GM18498 (cell line): ENCODE data around the gene CD9.
"Not testable (repeated sequence)": the region's sequence is repeated elsewhere in the genome, so short reads cannot be mapped to it uniquely, and the experiment has no call there.

Experiments
- ATAC-seq: cut with Tn5 transposase; IDR thresholded peaks from one replicate; pipeline ENCODE4 v1.9.1; 2021; ENCODE audit warnings: mild to moderate bottlenecking, moderate library complexity; ENCODE audit not compliant: unreplicated experiment

Gene CD9

DNA sequence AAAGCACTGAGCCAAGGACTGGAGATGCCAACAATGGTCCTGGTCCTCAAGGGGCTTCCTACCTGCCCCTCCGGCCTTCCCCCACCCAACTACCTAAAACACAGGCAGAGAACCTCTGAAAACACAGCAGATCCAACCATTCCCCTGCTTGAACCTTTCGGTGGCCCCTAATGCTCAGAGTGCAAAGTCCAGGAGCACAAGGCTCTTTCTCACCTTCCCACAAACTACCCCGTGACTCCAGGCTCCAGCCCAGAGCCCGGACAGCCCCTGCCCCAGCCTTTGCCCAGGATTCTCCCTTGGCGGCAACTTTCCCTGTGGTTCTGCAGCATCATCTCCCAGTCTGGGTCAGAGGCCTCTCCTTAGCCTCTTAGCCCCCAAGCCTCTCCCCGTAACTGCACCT is 1.6 kb upstream of the CD9 start:
- no peak for ATAC-seq

DNA sequence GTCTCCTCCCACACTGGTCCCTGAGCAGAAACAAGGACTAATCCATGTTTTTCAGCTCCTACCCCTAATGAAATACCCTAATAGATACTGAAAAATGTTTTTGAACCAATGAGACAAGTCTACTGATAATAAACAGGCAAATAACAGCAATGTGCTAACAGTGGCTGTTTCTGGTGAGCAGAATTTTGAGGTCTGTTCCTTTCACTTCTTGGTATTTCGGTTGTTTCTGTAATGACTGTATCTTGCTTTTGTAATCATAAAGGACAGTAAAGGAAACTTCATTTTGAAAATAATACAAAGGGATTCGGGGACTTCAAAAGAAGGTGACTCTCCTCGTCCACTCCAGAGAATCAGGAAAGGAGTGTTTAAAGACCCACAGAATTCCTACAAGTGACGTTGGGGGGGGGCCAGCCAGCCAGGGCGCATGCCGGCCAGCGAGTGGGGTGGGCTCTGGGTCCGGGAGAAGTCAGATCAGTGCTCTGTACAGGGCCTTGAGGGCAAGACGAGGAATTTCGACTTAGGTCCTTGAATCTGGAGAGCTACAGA is 1.1 kb upstream of the CD9 start:
- no peak for ATAC-seq

DNA sequence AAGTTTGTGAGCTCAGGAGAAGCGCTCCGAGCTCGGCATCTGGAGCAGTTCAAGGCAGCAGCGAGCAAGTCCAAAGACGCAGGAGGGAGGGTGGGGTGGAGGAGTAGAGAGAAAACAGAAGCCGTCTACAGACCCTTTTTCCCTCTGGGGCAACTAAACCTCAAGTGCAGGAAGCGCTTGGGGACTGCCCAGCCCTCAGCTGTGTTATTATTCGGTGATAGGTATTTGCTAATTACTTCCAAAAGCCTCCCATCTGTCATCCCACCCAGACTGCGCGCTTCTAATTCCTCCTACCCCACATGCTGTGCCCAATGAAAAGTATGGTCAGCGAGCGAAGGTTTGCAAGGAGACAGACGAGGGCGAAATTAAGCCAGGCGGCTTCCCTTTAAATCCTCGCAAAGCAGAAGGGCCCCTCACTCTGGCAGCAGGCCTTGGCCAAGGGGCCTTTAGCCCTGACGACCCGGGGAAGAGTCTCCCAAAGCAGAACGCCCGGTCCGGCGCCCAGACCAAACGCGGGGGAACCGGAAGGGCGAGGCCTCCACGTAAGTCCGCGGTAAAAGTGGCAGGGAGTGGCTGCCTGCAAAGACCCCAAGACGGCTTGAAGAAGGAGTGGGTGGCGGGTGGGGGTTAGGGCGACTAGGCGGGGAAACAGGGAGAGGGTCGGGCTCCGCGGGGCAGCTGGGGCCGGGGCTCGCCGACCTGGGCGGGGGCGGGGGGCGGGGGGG is 507 bp upstream of the CD9 start:
- no peak for ATAC-seq

DNA sequence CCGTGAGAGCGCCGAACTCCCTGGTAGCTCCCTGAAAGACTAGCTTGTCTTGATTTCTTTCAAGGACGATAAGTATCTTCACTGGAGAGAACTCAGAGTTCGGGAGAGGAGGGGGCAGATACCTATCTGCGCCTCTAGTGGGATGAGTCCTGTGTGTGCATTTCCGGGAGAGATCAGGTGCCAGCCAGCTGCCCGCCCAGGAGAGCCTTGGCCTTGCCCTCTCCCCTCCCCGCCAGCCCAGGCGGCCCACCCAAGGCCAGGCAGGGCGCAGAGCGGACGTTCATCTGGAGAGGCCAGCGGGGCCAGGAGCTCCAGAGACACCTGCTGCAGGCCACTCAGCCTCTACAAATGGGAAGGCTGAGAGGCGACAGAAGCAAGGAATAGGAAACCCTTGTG is 1.0 kb downstream of the CD9 start:
- ATAC-seq, result no peak

DNA sequence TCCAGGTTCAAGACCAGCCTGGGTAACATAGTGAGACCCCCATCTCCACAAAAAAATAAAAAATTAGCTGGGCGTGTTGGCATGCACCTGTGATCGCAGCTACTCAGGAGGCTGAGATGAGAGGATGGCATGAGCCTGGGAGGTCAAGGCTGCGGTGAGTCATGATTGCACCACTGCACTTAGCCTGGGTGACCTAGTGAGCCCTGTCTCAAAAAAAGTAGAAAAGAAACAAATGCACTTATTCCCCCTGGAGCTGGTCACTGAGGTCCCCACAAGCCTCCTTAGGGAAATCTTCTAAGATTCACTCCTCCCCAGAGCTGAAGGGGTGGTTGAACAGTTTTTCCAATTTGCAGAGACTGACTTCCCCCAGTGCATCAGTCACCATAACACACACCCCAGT is 1.6 kb downstream of the CD9 start:
- ATAC-seq, result no peak

DNA sequence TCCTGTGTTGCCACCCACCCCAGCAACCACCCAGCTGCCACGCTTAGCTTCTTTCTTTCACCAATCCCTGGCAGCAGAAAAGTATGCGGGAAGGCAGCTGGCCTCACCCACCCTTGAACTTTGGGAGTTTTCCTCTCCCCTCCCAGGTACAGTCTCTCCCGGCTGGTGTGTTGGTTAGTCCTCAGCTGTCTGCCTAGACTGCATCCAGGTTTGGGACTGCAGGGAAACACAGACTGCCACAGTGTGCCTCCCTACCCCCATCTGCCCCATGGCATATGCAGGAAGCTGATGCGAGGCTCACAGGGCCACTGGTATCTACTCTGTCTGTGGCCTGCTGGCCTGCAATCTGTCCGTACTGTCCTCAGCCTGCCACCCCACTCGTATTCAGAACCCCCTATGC is 2.1 kb downstream of the CD9 start:
- no peak for ATAC-seq

DNA sequence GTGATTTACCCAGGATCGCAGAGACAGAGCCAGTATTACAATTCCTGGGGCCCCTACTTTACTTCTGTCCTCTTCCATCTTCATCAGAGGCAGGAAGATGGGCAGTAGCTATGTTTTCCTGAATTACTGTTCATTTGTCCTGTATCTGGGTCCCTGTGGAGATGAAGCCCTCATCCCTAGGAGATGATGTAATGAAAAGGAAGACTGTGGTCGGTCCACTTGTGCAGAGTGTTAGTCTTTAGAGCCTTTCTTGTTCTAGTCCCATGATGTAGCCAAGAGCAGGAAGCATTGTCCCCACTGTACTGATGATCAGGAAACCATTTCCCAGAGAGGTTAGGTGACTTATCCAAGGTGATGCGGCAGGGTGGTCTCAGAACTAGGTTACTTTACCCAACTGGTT is 2.6 kb downstream of the CD9 start:
- ATAC-seq, result no peak

DNA sequence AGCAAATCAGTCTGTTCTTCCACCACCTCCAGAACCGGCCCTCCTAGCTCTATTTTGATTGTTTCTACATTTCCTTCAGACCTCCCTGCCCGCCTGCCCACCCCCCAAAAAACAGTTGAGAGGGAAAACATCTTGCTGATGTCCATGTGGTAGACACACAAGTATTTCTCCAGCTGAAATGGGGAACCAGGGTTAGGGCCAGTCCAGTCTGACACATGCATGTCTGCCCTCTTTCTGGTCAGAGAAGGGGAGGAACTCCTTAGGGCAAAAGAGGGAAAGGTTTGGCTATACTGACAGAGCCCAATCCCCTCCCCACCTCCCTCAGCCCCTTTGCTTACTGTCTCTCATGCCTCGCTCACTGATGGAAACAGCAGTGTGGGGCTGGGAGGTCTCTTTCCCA is 3.4 kb downstream of the CD9 start:
- no peak for ATAC-seq

DNA sequence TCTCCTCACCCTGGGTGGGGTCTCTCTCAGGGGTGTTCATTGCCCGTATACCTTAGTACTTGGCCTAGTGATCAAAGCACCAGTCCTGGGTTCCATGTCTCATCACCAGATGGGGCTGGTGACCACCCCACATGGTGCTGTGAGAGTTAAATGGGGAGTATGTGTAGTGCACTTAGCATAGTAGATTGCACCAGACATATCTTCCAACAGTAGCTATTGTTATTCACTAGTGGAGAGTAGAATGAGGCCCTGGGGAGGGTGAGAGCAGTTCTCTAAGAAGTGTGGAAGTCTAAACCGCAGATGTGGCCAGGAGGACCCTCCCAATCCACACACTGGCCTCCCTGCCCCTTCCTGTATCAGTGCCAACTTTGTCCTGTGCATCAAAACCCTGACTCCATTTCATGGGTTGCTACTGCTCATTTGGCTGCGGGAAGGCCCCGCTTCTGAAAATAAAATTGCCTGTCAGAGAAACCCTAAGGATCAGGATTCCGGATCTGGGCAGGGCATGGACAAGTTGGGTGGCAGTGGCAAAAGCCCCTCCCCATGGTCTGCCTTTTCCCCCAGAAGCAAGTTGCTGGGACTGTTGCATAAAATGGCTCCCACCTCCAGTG is 4.4 kb downstream of the CD9 start:
- ATAC-seq, result no peak

DNA sequence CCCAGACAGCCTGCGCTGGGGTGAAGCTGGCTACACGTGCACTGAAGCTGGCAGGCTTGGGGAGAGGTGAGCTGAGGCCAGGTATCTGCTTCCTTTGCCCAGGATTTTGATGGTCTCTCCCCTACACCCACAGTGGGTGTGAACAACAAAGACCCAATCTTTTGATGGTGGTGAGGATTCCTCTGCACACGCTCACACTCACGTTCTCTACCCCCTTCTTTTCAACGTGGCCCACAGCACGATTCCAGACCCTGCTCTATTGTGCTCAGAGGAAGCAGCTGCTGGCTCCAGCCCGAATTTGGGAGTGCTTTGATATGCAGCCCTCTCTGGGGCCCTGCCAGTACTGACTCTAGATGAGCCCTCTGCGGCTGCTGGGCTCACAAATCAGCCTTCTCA is 4.9 kb downstream of the CD9 start:
- no peak for ATAC-seq

DNA sequence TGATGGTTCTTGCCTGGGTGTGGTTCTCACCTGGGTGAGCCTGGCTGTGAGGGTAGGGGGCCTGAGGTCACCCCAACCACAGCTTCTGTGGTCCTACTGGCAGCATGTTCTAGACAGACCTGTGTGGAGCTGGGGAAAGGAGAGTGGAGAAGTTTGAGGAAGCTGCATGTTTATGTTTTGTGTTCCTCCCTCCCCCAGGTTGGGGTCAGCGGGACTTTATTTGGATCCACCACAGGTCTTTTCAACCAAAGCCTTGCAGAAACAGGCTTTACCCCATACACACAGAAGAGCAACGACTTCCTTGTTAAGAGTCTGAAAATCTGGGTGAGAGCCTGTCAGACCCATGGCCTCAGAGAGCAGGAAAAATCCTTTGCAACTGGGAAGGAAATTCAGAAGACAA is 5.6 kb downstream of the CD9 start:
- no peak for ATAC-seq

DNA sequence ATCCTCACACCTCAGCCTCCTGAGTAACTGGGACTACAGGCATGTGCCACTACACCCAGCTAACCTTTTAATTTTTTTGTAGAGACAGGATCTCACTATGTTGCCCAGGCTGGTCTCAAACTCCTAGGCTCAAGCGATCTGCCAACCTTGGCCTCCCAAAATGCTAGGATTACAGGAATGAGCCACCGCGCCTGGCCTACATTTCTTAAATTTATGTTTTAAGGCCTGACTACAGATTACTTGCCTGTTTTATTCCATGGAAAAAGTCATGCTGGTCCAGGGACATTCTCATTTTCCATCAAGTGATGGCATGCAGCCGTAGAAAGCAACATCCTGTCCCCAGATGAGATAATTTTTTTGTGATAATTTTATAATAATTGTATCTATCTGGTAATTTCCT is 6.1 kb downstream of the CD9 start:
- ATAC-seq, result no peak

DNA sequence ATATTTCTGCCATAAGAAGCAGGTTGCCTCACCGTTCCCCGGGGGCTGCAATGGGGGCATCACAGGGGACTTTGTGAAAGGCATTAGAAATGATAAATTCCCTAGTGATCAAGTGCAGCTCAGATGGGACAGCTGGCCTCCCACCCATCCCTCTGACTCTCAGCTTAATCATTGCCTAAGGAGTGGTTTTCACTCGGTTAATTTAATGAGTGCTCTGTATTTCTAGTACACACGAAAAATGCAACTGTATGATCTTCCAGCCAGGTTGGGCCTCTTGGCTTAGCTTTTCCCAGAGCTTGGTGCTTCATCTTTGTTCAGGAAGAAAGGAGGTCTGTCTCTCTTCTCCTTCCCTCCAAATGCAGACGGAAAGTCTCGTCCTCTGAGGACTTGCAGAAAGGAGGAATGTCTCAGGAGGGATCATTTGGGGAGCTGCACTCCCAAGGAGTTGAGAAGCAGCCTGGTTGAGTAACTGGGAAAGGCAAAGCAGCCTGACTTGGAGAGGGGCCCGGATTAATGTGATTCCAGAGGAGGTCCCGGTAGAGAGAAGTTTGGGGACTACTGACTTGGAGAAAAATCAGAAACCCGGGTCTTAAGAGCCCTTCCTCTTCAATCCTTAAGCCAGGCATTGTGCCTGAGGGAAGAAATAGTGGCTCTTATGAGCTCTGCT is 7.2 kb downstream of the CD9 start:
- no peak for ATAC-seq

DNA sequence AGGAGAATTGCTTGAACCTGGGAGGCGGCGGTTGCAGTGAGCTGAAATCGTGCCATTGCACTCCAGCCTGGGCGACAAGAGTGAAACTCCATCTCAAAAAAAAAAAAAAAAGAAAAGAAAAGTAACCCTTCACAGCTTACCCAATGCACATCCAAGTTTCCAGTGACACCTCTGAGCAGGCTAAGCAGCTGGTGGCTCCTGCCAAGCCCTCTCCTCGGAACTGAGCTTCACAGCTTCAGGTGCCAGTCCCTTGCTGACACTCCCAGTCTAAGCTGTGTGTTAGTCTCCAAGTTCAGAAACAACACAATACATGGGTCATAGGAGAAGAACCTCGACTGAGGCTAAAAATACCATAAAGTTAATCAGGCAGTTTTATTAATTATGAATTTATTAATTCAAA is 7.9 kb downstream of the CD9 start:
- ATAC-seq, result no peak

DNA sequence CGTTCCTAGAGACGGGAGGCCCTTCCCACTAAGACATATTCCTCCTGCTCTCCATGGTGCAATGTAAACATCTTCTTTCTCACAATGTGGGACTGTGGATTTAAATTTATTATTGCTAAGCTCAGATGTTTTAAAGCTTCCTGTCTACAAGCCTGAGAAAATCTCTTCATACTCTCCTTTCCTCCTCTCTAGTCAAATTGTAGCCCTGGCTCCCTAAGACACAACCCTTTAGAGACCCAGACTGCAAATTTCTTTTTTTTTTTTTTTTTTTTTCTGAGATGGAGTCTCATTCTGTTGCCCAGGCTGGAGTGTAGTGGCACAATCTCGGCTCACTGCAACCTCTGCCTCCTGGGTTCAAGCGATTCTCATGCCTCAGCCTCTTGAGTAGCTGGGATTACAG is 9.2 kb downstream of the CD9 start:
- ATAC-seq, result not testable (repeated sequence)

DNA sequence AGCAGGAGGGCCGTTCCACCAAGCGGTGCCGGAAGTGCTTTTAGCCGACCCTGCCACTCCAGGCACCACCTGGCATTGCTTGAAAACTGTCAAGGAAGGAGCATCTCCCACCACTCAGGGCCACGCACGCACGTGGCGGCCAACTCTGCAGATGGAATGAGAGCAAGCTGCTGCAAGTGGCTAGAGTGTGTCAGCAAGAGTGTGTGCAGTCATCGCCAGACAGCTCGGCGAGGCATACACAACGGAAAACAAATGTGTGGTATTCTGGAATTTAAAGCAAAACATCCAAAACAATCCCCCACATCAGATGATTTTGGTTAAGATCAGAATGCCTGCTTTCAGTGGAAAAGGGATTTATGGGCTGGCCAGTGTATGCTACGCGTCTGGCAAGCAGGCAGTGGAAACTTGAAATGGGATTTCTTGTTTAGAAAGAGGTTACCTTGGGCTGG is 11.2 kb downstream of the CD9 start:
- no peak for ATAC-seq

DNA sequence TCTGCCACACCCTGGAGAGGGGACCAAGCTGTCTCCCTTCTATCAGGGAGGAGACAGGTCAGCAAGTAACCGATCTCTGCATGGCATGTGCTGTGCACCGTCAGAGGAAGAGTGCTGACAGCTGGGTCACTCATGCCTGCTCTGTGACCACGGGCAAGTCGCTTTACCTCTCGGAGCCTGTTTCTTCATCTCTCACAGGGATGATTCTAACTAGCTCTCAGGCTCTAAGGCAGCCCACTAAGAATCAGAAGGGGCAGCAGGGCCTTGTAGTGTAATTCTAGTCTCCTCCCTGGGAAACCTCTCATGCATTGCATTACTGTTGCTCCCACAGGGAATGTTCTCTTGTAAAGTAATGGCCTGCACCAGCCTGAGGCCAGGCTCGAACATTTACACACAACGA is 11.9 kb downstream of the CD9 start:
- ATAC-seq, result no peak

DNA sequence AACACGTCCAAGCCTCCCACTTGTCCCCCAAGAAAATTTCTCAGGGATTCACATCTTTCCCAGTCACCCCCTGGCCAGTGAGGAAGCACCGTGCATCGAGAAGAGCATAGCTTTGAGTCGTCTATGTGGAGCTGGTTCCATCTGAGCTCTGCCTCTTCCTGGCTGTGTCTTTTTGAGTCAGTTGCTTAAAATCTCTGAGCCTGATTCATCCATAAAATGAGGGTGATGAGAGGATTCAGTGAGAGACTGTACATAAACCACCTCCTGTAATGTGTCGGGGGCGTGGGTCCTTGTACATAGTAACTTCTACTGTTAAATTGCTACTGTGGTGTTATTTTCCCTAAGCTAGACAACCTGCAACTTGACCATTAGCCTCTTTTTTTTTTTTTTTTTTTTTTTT is 13.8 kb downstream of the CD9 start:
- no peak for ATAC-seq

DNA sequence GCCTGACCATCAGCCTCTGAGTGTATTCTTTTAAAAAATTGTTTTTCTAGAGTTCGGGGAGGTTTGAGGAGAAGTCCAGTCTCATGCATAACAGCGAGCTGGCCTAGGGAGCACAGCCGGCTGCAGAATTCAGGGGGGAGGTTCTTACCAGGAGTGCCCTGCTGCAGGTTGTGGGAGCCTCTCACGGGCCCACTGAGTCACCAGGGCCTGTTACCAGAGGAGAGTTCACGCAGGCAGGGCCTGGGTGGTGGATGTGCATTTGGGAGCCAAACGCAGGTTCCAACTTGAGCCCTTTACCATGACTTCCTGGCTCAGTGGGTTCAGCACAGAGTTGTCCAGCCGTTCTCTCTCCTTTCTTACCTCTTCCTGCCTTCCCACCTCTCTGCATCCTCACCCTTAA is 14.4 kb downstream of the CD9 start:
- no peak for ATAC-seq

DNA sequence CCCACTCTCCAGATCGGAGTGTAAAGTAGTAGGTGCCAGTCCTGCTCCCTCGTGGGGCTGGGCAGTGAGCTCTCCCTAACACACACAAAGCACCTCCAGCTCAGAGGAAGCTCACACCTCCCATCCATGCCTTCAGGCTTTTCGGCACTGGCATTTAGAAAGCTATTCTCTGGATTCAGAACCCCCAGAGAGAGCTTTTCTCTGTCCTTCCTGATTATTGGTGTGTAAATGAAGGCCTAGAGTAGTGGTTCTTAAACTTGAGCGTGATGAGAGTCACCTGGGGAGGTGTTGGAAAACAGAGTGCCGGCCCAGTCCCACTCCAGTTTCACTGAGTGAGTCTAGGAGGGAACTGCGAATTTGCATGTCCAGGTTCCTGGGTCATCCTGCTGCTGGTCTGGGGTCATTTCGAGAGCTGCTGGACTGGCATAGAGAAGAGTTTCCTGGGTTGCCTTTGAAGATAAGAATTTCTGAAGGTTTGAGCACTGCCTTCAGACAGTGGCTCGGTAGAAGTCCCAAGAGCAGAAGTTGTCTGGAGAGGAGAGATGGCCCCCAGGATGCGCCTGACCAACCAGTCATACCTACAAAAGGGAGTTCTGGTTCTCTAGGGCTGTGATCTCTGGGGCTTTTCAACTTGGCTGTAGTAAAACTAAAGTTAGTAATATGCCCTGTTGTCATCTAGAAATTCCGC is 15.1 kb downstream of the CD9 start:
- ATAC-seq, result no peak

DNA sequence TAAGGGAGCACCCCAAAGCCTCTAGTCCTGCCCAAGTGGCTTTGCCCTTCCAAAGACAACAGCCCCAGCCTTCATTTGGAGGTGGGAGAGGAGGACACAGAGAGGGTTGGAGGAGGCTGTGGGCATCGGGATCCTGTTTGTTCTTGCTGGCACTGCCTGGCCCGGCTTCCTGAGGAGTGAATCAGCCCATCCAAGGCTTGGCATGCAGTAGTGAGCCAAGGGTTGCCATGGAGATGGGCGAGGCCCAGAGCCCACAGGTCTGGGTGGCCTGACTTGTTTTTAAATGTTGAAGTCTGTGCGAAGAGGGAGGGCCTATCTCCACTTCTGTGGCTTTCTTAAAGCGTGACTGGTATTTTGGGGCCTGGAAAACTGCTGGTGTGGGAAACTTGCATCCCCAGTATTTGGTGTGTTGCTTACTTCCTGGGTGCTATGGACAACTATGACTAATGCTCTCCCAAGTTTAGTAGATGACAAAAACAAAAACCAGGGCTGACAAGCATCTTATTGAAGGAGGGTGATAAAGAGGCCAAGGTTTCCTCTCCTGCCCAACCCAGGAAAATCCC is 15.8 kb downstream of the CD9 start:
- no peak for ATAC-seq
